Endothelial cell of umbilical vein (primary cell): Measurements from ENCODE around the gene SYNPO. TPM values are rescaled to one million over a fixed set of nuclear protein-coding genes. Genes with fewer than 3 reads are reported as not detected.

Experiments
- BruUV-seq: library from RNA; stranded (reverse); fragments of 400-500 nt; replicated peaks from 2 replicates; lab custom pipeline; 2021; lab: Mats Ljungman, UMichigan
- CTCF ChIA-PET: fragments of 300-600, 350-600 bp; sonication (Branson Sonifier 250); formaldehyde crosslinking; loops from one replicate; lab custom pipeline; 2021; ENCODE audit warnings: antibody characterized with exemption, inconsistent platforms; lab: Charles Lee
- POLR2A ChIA-PET: fragments of 300-600, 350-600 bp; sonication (Branson Sonifier 250); formaldehyde crosslinking; loops from one replicate; lab custom pipeline; 2021; ENCODE audit warnings: antibody characterized with exemption, inconsistent platforms; lab: Charles Lee
- DNase-seq: peaks from one replicate; pipeline ENCODE4 v3.0.0-alpha.2; 2011; ENCODE audit warnings: low read depth, low spot score
- FAIRE-seq: peaks from 2 replicates; lab custom pipeline; 2011; peaks lifted over from hg19 to GRCh38; lab: Jason Lieb, UNC
- H2AFZ ChIP-seq: 2 replicates; pipeline ENCODE4 v1.6.0; 2012; ENCODE audit warnings: low read depth, low read length, control low read depth, inconsistent platforms
- H3K27ac ChIP-seq: 2 replicates; pipeline ENCODE4 v1.5.1; 2011; ENCODE audit warnings: low read depth, mild to moderate bottlenecking, control low read depth, low read length, moderate library complexity; ENCODE audit not compliant: insufficient read depth
- H3K27me3 ChIP-seq, 2 experiments: 2 replicates each; pipeline versions ENCODE4 v1.6.0 to v1.6.1; 2011; ENCODE audit warnings: low read length in 2 of 2, mixed read lengths in 1 of 2; ENCODE audit not compliant: control insufficient read depth in 2 of 2, insufficient read depth in 2 of 2
- H3K36me3 ChIP-seq, 2 experiments: 2 replicates in 1 of 2; 3 replicates in 1 of 2; pipeline ENCODE4 v1.5.1; 2011; ENCODE audit warnings: low read length in 2 of 2, mild to moderate bottlenecking in 1 of 2, moderate library complexity in 1 of 2; ENCODE audit not compliant: control insufficient read depth in 2 of 2, insufficient read depth in 2 of 2; ENCODE audit errors: extremely low read depth in 1 of 2
- H3K4me1 ChIP-seq: 3 replicates; pipeline ENCODE4 v1.5.1; 2011; ENCODE audit warnings: mild to moderate bottlenecking, low read length; ENCODE audit not compliant: control insufficient read depth, insufficient read depth; ENCODE audit errors: extremely low read depth
- H3K4me2 ChIP-seq: 2 replicates; pipeline ENCODE4 v1.6.1; 2011; ENCODE audit warnings: low read length, control low read depth, mixed read lengths; ENCODE audit not compliant: insufficient read depth
- H3K4me3 ChIP-seq, 3 experiments: fragments of 200-600 bp in 1 of 3; sonication (generic), shearing (Covaris generic) in 1 of 3; replicated peaks in 1 of 3; 2 replicates each; pipeline ENCODE4 v1.5.1; 2011 to 2016; ENCODE audit warnings: control low read depth in 3 of 3, low read length in 3 of 3, mild to moderate bottlenecking in 2 of 3, inconsistent platforms in 1 of 3, low read depth in 1 of 3, moderate library complexity in 1 of 3; ENCODE audit not compliant: insufficient read depth in 1 of 3
- H3K79me2 ChIP-seq: 2 replicates; pipeline ENCODE4 v1.6.0; 2012; ENCODE audit warnings: low read length, inconsistent platforms; ENCODE audit not compliant: control insufficient read depth, insufficient read depth
- H3K9ac ChIP-seq: replicated peaks from 2 replicates; pipeline ENCODE3; 2011; ENCODE audit warnings: low read length, control low read depth; ENCODE audit not compliant: insufficient read depth; ENCODE audit errors: extremely low read depth
- H3K9me1 ChIP-seq: replicated peaks from 3 replicates; pipeline ENCODE4 v1.6.0; 2011; ENCODE audit warnings: mild to moderate bottlenecking, low read length; ENCODE audit not compliant: control insufficient read depth, insufficient read depth; ENCODE audit errors: extremely low read depth
- H3K9me3 ChIP-seq: replicated peaks from 2 replicates; pipeline ENCODE4 v1.5.1; 2012; ENCODE audit warnings: low read length, inconsistent platforms; ENCODE audit not compliant: control insufficient read depth, insufficient read depth
- H4K20me1 ChIP-seq: replicated peaks from 2 replicates; pipeline ENCODE3; 2011; ENCODE audit warnings: mild to moderate bottlenecking, low read length; ENCODE audit not compliant: control insufficient read depth, insufficient read depth; ENCODE audit errors: extremely low read depth
- CTCF ChIP-seq, 2 donors: IDR thresholded peaks; 1 replicate in 1 of 2; 2 replicates in 1 of 2; pipeline ENCODE4 v1.5.1; 2011; ENCODE audit warnings: low read length in 2 of 2, mild to moderate bottlenecking in 2 of 2, moderate library complexity in 2 of 2, control low read depth in 1 of 2, inconsistent platforms in 1 of 2, low read depth in 1 of 2; ENCODE audit not compliant: insufficient read depth in 1 of 2; ENCODE audit errors: extremely low read depth in 1 of 2
- FOS ChIP-seq: IDR thresholded peaks from 2 replicates; pipeline ENCODE4 v1.6.1; 2011; ENCODE audit warnings: mild to moderate bottlenecking, low read length, moderate library complexity, borderline replicate concordance; ENCODE audit not compliant: insufficient read depth
- JUN ChIP-seq: IDR thresholded peaks from 2 replicates; pipeline ENCODE4 v1.6.1; 2011; ENCODE audit warnings: borderline replicate concordance, low read depth; ENCODE audit not compliant: insufficient read length, insufficient read depth
- MAX ChIP-seq: IDR thresholded peaks from 2 replicates; pipeline ENCODE4 v1.6.1; 2011; ENCODE audit not compliant: insufficient read depth, insufficient read length
- MYC ChIP-seq: IDR thresholded peaks from one replicate; pipeline ENCODE4 v1.6.1; 2011; ENCODE audit warnings: mild to moderate bottlenecking, low read depth, low read length
- POLR2A ChIP-seq: IDR thresholded peaks from 2 replicates; pipeline ENCODE4 v1.6.1; 2012; ENCODE audit warnings: low read depth, mild to moderate bottlenecking, control low read depth, low read length
- dilution Hi-C: fragments of 300-500 bp; cut with MboI; formaldehyde crosslinking; loops from one replicate; pipeline ENCODE4 v1.15.0; 2019; ENCODE audit warnings: low sequenced_read_pairs; ENCODE audit not compliant: extremely low pct_ligation_motif_present
- intact Hi-C: fragments of 100-400 bp; cut with micrococcal nuclease; formaldehyde crosslinking; loops from one replicate; pipeline ENCODE4 v1.10.0; 2022
- polyA plus RNA-seq, 4 experiments: library from polyadenylated mRNA; depleted of rRNA in 3 of 4; stranded (reverse) in 3 of 4; unstranded in 1 of 4; fragments of >200 nt; gene quantifications; 2 replicates each; pipeline versions ENCODE4 v1.2.1 to v1.2.3, GENCODE V29; 2011 to 2012; ENCODE audit warnings: missing spikeins in 1 of 4
- total RNA-seq: library from RNA; stranded (reverse); gene quantifications from 2 replicates; pipeline ENCODE4 v1.2.3, GENCODE V29; 2021

The SYNPO gene
- total and polyA plus RNA-seq, 2 donors (not counting 3 experiments of a cell fraction or from before 2014, with no cell fraction given): 68.4 to 121 TPM

DNA sequence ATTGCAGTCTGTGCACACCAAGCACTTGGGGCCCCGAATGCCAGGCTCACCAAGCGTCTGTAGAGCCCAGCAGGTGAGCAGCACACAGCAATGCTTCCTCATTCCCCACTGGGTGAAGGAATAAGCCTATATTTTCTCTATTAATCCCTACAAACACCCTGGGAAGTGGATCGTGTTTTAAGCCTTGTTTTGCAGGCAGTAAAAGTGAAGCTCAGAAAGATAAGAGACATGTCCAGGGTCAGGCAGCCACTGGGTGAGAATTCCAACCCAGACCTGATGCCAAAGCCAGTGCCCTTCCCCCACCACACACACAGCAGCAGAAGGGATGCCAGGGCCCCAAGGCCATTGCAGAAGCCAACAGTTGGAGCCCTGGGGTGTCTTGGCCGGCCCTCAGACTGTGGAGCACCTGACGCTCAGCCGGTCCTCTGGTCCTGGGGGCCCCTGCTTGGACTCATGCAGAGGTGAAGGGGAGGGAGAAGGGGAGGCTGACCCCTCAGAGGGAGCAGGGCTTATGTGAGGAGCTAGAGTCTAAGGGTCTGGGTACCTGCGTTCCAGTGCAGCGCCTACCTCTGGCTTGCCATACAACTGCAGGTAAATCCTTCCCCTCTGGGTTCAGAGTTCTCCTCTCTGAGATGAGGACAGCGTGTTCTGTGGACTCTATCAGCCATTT lies 26.3 kb upstream of the SYNPO start:
- H3K79me2 ChIP-seq: no peaks in the 10 kb centered on the region
- TF ChIP-seq FOS (no peak), POLR2A (no peak), JUN (no peak), CTCF (IDR thresholded peaks at IDR 0.05; ENCODE audit: extremely low read depth in 1 of 2, insufficient read depth in 1 of 2, low read depth in 1 of 2, low read length in 2 of 2) (peak; percentile 7 to 32), MYC (no peak), MAX (no peak)
- H3K9me3 ChIP-seq: no peaks in the 10 kb centered on the region
- no TSS peak for BruUV-seq
- dilution Hi-C loops: no loop called here
- FAIRE-seq (no peak), DNase-seq (no peak)
- no peaks in the 10 kb centered on the region for H3K27me3 ChIP-seq
- POLR2A ChIA-PET: no interaction called here
- no peak overlapping the region for H3K4me3 ChIP-seq
- intact Hi-C loops: no loop called here
- no peak overlapping the region for H3K27ac ChIP-seq
- H3K4me2 ChIP-seq: no peak overlapping the region
- H3K9ac ChIP-seq: no peak overlapping the region
- H3K9me1 ChIP-seq: no peaks in the 10 kb centered on the region
- CTCF ChIA-PET: interaction anchor here (1.2 kb wide), 1 partner anchor 13 kb away, joined by 4 read pairs; no protein-coding TSS in a partner anchor
- no peaks in the 10 kb centered on the region for H3K36me3 ChIP-seq
- no peaks in the 10 kb centered on the region for H4K20me1 ChIP-seq
- no peak overlapping the region for H2AFZ ChIP-seq
- peaks cover 37% of the 10 kb centered on the region for H3K4me1 ChIP-seq
